Measurements from ENCODE around the gene RFC4. TPM values are rescaled to one million over a fixed set of nuclear protein-coding genes. Genes with fewer than 3 reads are reported as not detected.
A peak's percentile ranks its signal among the peaks of the same experiment; 100 is the strongest.
"Not testable (repeated sequence)": the region's sequence is repeated elsewhere in the genome, so short reads cannot be mapped to it uniquely, and the experiment has no call there.

RFC4 gene
- total RNA-seq, 1 experiment from 2014 or later = 172 TPM

DNA sequence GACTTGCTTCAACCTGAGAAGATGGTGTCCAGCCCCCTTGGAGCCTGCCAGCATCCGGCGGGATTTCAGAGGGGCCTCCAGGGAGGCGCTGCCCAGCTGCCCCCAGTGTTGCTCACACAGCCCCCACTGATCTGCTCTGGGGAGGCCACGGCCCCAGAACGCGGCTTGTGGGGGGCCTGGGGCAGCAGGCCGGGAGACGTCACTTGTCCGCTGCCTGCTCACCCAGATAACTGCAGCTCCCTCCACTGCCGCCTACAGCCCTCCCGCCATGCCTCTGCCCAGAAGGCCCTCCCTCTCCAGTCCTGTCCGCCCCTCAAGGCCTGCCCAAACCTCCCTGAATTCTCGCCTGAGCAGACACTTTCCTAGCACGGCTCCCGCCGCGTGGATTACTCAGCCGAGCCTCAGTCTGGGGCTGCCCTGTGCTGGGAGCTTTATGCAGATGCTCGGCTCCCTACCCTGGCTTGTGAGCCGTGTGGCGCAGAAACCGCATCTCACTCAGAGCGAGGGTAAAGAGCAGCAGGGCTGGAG is 19.1 kb upstream of the RFC4 start:
- DNase-seq (ENCODE audit: low spot score) = no peak

DNA sequence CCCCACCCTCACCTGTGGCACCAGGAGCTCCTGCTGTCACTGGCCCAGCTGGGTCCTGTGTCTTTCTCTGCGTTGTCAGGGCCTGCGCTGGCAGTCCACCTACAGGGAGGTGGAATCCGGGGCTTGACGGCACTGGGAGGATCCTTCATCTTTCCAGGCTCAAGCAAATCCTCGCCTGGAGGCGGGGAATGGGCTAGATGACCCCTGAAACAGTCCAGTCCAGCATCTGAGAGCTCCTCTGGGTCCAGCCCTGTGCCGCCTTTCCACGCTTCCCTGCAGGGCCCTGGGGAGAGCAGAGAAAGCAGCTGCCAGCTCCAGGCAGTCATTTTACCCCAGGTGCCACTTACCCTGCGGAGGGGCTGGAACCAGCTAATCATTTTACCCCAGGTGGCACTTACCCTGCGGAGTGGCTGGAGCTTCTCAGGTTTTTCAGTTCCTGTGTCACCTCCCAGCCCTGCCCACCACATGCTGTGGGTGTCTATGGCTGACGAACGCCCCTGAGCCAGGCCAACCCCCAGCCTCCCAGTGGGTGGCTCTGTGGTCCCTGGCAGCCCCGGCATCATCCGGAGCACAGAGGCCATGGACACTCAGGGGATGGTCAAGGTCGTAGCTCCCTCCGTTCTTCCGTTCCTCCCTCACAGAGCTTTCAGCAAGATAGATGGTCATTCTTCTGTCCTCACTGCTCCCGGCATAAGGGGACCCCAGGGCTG is 18.3 kb upstream of the RFC4 start:
- DNase-seq (ENCODE audit: low spot score) = no peak

DNA sequence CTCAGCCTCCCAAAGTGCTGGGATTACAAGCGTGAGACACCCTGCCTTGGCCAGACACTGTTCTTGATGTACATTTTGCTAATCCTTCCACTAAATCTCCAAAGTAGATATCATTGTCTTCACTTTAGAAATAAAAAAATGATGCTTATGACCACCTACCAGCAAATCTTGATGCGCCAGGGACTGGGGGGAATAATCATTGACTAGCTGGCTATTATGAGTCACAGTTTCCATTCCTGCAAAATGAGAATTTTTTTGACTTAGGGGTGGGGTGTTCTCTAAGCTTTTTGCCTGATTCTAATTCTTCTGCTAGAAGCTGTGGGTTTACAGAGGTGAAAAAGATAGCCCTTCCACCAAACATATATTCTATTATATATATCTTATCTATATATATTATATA is 17.1 kb upstream of the RFC4 start:
- no peak for DNase-seq (ENCODE audit: low spot score)

DNA sequence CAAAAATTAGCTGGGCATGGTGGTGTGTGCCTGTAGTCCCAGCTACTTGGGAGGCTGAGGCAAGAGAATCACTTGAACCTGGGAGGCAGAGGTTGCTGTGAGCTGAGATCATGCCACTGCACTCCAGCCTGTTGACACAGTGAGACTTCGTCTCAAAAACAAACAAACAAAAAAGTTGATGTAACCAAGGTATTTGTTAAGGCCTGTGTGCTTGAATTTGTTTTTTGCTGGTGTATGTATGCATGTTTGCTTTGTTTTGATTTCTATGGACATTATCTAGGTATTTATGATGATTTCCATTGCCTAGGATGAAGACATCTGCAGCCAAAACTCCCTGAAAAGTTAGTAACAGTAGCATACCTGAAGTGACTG is 16.1 kb upstream of the RFC4 start:
- not testable (repeated sequence) for DNase-seq (ENCODE audit: low spot score)

DNA sequence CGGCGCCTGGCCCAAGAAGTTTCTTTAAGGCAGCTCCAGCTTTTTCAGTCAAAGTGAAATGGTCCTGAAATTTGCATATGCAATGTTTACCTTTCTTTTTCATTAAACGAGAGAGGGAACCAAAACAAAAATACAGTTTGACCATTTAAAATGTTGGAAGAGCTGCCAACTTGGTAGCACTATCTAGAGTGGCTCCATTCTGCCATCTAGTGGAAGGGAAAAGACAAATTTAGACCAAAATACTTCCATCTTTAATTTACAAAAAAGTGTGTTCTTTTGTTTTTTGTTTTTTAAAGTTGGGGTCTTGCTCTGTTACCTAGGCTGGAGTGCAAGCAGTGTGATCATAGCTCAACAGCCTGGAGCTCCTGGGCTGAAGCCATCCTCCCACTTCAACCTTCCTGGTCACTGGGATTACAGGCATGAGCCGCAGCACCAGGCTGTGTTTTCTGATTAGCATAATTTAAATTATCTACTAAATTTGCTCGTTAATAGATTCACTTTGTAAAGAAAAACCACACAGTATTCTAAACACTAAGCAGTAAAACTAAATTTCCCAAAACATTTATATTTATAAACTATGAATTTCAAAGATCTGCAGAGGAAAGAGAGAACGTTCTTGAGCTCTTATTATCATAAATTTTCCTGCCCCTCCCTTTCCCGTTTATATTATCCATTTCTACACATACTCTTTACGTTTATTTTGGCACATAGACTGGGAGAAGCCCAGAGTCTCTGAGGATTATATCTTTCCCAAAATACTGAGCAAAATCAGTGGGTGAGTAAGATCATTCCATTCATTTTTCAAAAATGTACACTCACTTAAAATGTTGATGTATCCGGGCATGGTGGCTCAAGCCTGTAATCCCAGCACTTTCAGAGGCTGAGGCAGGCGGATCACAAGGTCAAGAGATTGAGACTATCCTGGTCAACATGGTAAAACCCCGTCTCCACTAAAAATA is 15.4 kb upstream of the RFC4 start:
- peak; percentile 39 for DNase-seq (ENCODE audit: low spot score)

DNA sequence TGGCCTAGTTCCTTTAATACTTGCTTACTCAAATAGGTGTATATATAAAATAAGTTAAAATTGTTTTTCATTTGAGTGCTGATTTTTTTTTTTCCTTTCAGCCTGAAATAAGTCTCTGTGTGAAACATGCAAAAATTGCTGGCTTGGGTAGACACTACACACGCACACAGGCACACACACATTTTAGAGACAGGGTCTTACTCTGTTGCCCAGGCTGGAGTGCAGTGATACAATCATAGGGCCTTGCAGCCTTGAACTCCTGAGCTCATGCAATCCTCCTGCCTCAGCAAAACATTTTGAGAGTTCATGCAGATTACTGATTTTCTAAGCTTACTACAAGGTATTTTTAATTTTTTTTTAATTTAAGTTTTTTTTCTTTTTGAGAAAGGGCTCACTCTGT is 12.7 kb upstream of the RFC4 start:
- DNase-seq (ENCODE audit: low spot score) = no peak

DNA sequence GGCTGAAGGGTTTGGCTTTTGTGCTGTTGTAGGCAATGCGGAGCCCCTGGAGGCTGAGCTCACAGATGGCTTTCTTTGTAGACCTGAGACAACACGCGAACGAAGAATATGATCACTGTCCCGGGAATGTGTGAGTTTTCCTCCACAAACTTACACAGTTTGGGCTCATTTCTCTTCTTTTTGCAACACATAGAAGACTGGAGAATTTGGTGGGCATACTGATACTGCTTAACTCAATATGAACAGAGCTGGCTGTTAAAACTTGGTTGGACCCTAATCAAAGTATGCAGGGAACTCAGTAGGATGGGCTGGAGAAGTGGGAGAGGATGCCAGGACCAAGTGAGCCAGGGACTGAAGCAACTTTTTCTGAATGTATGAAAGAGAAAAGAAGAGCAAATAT is 12.2 kb upstream of the RFC4 start:
- no peak for DNase-seq (ENCODE audit: low spot score)

DNA sequence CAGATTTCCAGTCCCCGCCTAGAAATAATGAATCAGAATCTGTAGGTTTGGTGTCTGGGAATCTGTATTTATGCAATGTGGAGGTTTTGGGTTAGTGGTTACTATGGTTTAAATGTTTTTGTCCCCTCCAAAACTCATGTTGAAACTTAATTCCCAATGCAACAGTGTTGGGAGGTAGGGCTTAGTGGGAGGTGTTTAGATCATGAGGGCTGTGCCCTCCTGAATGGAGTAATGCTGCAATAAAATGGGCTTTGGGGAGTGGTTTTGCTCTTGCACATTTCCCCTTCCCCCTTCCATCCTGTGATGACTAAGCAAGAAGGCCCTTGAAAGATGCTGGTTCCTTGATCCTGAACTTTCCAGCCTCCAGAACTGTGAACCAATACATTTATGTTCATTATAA is 9.2 kb upstream of the RFC4 start:
- DNase-seq (ENCODE audit: low spot score) = peak; percentile 88

DNA sequence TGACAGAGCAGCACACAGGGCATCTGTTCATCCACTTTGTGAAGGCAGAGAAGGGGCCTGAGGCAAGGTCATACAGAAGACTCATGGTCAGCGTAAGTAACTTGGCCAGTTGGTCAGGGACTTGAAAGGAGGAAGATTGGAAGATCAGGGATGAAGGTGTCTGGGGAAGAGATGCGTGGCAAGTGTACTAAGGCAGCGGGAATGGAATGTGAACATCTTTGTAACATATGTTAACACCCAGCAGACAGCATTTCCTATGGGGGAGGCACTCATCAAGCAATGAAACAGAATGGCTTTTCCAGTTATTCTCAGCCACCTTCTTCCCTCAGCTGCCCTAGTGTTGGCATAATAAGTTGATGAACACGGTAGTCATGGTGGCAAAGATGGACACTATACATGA is 7.8 kb upstream of the RFC4 start:
- no peak for DNase-seq (ENCODE audit: low spot score)

DNA sequence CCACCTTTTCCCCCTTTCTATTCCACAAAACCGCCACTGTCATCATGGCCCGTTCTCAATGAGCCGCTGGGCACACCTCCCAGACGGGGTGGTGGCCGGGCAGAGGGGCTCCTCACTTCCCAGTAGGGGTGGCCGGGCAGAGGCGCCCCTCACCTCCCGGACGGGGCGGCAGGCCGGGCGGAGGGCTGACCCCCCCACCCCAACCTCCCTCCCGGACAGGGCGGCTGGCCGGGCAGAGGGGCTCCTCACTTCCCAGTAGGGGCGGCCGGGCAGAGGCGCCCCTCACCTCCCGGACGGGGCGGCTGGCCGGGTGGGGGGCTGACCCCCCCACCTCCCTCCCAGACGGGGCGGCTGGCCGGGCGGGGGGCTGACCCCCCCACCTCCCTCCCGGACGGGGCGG is 5.0 kb upstream of the RFC4 start:
- DNase-seq (ENCODE audit: low spot score) = not testable (repeated sequence)

DNA sequence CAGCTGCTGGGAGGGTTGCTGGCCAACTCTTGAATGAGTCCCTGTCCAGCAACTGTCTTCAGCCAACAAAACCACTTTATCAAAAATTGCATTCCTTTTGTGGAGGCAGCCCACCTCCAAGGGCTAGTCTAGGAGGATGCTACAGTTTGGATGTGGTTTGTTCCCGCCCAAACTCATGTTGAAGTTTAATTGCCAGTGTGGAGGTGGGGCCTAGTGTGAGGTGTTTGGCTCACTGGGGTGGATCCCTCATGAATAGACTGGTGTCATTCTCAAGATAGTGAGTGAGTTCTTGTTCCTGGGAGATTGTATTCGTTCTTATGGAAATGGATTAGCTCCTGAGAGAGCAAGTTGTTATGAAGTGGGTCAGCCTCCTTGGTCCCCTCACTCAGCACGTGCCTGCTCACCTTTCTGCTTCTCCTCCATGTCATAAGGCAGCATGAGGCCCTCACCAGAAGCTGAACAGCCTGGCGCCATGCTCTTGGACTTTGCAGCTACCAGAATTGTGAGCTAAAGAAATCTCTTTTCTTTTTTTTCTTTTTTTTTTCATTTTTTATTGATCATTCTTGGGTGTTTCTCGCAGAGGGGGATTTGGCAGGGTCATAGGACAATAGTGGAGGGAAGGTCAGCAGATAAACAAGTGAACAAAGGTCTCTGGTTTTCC is 4.2 kb upstream of the RFC4 start:
- no peak for DNase-seq (ENCODE audit: low spot score)

DNA sequence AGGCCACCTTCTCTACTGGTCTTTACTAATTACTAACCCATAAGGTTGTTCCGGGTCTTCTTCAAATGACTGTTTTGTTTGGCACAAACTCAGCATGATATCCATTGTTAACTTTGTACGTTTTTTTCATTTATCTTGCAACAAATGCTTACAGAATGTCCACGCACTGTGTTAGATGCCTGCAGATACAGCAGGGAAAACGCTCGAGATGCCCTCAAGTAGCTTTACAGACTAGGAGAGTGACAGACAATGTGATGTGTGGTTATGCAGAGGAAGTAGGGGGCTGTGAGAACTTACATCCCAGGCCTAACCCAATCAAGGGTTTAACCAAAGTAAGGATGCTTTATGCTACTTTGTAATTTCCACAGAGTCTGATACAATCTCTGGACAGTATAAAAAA is 949 bp upstream of the RFC4 start:
- no peak for DNase-seq (ENCODE audit: low spot score)

DNA sequence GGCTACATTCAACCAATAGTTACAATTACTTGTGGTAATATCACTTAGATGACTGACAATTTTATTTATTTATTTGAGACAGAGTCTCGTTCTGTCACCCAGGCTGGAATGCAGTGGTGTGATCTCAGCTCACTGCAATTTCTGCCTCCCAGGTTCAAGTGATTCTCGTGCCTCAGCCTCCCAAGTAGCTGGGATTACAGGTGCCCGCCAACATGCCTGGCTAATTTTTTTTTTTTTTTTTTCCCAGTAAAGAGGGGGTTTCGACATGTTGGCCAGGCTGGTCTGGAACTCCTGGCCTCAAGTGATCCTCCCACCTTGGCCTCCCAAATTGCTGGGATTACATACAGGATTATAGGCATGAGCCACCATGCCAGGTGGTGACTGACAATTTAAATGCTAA is 2.8 kb downstream of the RFC4 start:
- DNase-seq (ENCODE audit: low spot score) = not testable (repeated sequence)

DNA sequence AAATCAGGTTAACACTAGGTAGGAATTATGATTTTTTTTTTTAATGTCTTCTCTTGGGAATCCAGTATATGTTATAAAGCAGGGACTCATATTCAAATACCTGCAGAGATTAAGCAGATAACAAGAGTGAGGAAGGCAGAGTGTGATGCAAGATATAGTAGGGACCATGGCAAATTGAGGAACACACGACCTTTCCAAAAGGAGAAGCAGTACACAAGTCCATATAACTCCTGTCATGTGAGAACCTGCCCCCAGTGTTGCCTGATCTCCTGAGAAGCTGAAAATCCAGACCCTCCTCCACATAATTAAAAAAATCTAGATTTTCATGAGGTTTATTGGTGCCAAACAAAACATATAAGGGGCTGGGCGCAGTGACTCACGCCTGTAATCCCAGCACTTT is 3.6 kb downstream of the RFC4 start:
- no peak for DNase-seq (ENCODE audit: low spot score)

DNA sequence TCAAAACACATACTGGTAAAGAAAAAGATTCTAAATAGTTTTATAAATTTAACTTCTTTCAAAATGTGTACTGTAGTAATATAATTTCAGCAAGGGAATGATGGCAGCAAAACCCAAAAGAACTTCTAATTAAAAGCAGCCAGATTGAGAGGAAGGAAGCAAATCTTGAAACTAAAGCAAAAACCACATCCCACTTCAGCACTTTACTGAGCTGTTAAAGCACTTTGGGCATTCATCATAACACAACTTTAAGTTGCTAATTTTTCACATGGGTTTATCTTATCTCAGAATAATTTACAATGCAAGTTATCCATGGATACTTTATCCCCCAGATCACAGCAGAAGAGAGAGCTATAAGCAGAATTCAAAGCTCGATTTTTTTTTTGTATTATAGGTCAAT is 6.0 kb downstream of the RFC4 start:
- no peak for DNase-seq (ENCODE audit: low spot score)

DNA sequence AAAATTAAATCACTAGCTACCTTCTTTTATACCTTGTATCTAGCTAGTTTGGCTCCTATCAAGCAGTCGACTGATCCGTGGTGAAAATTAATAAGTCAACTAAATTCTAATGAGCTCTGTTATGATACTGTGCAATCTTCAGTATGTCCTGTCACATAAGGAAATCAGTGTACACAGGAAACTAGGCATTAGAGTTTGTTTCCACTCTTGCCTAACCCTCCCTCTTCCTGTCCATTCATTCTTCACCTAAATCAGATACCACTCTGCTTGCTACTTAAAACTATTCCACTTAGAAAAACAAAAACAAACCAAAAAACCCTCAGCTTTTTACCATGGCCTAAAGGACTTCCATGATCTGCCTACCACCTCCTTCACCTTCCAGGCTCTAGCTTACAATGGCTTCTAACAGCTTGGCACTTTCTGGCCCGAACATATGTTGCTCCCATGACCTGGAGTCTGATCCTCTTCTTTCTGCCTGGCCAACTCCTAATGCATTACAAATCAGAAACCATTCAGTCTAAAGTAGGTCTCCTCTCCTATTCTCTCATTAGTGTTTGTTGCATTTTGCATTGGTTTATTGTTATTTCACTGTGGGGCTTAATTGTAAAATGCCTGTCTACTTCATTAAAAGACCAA is 7.9 kb downstream of the RFC4 start:
- no peak for DNase-seq (ENCODE audit: low spot score)

DNA sequence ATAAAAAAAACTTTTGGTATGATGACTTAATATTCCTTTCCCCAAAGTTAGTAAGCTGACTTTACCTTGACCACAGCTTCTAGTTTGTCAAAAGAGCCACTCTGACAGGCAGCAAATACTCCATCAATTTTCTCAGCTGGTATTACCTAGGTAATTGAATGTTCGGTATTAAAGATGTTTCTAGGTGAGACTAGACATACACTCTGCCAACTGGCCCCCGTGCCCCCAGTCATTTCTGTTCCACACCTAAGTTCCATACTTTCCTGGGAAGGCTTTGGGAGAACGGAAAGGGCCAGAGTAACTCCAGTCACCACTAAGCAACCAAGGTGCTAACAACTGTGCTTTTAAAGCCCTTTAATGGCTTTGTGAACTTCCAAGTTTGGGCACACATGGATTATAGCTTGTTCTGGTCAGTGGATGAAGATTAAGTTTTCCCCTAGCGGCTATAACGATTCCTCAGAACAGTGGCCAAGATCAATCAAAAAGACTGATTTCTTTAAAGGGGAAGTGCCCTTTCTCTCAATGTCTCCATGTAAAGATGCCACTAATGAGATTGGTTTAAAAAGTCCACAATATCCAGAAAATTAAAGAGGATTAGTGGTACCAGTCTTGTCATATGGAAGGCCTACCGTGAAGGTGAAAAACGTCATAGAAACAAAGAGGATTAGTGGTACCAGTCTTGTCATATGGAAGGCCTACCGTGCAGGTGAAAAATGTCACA is 15.9 kb downstream of the RFC4 start:
- DNase-seq (ENCODE audit: low spot score) = peak; percentile 34

DNA sequence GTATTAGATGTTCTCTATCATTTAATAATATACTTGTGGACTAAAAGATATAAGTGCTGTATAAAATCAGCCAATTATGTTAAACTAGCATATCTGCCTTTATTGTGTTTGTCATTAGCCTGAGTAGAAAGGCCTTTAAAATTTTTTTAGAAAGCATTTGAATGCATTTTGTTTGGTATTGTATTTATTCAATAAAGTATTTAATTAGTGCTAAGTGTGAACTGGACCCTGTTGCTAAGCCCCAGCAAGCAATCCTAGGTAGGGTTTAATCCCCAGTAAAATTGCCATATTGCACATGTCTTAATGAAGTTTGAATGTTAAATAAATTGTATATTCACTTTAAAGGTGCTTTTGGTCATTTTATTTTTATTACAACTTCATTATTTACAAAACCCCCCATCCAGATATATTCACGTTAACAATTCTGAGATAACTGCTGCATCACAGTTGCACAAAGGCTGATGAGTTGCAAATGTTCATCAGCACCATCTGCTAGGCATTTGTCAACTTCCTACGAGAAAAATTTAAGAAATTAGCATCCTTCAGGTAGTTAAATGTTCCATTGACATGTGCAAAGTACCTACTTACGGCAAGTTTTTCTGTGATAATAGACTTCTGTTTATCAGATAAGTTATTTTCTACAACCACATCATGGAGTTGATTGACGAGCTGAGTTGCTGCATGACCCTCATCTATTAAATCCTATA is 16.6 kb downstream of the RFC4 start:
- DNase-seq (ENCODE audit: low spot score) = no peak

DNA sequence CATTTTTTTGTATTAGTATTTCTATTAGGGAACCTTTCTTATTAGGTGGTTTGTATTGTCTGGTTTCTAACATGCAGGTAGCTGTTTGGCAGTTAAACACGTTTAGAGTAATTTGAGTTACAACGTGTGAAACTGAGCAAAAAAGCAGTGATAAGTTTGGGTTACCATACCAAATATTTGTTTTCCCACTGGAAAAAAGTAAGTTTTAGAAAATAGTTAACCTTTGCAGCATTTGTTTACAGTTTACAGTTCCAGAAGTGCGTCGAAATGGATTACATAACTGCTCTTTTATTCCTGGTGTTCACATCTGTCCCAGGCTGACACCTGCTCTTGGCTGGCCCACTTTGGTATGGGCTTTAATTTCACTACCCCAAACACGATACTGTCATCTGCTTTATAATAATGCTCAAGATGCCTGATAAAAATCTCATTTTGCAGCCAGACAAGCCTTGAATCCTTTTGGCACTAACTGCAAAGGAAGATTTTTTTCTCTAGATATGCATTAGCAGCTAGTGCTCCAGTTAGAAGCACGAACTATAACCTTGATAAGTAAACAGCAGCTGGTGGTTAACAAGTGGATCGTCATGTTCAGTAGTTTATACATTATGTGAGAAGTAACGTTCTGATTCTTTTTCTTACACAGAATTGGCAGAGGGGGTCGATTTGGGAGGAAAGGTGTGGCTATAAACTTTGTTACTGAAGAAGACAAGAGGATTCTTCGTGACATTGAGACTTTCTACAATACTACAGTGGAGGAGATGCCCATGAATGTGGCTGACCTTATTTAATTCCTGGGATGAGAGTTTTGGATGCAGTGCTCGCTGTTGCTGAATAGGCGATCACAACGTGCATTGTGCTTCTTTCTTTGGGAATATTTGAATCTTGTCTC is 17.6 kb downstream of the RFC4 start:
- DNase-seq (ENCODE audit: low spot score) = no peak

All from A172 (cell line).